Measurements from ENCODE around the gene XCR1.
"Not testable (repeated sequence)": the region's sequence is repeated elsewhere in the genome, so short reads cannot be mapped to it uniquely, and the experiment has no call there.

The XCR1 gene

DNA sequence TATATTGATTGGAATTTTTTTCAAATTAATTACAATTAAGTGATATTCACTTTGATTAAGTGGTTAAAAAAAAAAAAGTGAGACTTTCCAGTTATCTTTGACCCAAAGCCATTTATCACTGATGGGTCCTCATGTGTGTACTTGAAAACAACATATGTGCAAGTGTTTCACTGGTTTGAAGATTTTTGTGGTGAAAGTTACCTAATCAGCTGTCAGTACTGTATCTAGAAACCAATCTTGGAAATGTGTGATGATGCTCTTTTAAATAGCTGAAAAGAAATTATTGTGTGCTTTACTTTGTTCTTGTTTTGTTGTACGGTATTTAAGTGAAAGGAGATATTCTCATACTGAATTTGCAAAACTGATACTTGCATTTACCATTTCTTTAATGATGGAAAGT lies 11.6 kb upstream of the XCR1 start:
- no peak for DNase-seq

DNA sequence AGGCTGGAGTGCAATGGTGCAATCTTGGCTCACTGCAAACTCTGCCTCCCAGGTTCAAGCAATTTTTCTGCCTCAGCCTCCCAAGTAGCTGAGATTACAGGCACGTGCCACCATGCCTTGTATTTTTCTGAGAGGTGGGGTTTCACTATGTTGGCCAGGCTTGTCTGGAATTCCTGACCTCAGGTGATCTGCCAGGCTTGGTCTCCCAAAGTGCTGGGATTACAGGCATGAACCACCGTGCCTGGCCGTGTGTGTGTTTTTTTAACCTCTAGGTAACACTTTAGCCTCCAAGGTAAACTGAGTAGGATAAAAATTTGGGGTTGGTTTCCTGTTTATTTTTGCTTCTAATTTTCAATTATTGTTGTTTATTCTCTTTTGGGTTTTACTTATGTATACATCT lies 10.8 kb upstream of the XCR1 start:
- not testable (repeated sequence) for DNase-seq

DNA sequence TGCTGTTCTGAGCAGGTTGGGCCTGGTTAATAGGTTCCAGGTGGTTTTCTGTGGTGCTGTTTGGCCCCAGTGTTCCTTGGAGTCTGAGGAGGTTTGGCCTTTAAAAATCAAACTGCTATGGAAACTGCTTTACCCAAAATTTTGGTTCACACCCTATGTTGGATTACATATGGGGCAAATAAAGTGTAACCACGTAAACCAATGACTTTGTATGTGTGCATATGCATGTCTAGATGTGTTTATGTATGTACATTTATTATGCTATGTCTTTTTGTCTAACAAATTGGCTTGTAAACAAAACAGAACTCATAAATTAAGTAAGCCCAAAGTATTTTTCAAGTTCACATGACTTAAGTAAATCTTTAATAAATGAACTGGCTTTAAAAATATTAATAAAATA lies 8.9 kb upstream of the XCR1 start:
- no peak for DNase-seq

DNA sequence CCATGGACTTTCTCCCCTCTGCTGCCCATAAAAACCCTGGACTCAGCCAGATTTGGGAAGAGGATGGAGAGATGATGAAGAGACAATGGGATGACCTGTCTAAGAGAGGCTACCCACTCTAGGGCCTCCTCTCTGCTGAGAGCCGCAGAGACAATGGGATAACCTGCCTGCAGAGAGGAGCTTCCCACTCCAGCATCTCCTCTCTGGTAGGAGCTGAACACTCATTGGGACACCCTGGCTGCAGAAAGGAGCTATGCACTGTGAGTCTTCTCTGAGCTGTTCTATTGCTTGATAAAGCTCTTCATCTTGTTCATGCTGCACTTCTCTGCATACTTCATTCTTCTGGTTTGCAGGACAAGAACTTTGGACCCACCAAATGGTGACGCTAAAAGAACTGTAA lies 4.5 kb upstream of the XCR1 start:
- no peak for DNase-seq

GRCh38 chr3:46031269-46031668 lies 4.0 kb upstream of the XCR1 start:
- DNase-seq, result no peak

DNA sequence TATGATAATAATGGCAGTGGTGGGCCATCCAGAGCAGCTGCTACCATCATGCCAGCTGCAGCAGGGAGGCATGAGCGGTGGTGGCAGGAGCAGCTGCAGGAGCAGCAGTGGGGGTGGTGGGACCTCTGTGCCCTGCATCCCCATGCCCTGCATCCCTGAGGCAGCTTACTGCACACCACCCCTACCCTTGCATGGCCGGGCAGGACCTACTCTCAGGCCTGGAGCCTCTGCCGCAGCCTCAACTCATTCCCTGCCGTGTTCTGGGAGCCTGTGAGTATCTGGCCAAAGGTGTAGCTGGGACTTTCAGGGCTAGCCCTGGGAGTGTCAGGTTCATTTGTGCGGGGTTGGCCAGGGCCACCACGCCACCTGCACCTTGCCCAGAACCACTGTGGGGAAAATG lies 3.3 kb upstream of the XCR1 start:
- no peak for DNase-seq

DNA sequence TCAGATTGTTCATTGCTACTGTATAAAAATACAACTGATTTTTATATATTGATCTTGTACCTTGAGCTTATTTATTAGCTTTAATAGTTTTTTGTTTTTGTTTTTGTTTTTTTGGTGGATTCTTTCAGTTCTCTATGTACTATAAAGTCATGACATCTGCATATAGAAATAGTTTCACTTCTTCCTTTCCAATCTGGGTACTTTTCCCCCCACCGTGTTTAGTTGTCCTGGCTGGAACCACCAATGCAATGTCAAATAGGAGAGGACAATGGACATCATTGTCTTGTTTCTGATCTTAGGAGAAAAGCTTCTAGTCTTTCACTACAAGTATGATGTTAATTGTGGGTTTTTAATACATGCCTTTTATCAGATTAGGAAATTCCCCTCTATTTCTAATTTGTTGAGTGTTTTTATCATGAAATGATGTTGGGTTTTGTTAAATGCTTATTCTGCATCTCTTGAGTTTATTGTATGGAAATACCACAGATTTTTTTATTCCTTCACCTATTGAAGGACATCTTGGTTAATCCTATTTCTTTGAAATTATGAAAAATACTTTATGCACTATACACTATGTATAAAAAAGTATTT lies 2.8 kb upstream of the XCR1 start:
- no peak for DNase-seq

DNA sequence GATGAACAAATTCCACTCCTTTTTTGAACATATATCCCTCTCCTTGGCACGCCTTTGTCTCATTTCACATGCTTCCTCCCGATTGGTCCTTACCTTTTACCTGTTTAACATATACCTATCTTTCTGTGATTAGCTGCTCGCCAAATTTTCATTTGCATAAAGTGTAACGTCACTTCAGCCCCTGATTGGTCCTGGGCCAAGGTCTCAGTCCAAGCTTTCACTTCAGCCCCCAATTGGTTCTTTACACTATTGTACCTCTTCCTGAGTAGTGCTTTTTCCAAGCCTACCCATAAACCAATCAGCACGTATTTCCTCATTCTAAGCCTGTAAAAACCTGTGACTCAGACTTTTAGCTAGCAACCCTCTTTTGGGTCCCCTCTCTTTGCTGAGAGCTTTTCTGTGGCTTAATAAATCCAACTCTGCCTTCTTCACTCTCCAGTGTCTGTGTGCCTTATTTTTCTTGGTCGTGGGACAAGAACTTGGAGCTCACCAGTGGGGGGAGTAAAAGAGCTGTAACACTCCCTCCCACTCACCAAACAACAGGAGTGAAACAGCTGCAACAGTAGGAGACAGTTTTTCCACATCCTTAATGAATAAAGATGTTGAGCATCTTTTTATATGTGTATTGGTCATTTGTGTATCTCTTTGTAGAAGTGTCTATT lies 584 bp upstream of the XCR1 start:
- no peak for DNase-seq

- DNase-seq, result no peak
These were observed 2.1 kb downstream of the XCR1 start for GRCh38 chr3:46025139-46025538.

GRCh38 chr3:46024131-46024530 lies 3.2 kb downstream of the XCR1 start:
- DNase-seq, result no peak

DNA sequence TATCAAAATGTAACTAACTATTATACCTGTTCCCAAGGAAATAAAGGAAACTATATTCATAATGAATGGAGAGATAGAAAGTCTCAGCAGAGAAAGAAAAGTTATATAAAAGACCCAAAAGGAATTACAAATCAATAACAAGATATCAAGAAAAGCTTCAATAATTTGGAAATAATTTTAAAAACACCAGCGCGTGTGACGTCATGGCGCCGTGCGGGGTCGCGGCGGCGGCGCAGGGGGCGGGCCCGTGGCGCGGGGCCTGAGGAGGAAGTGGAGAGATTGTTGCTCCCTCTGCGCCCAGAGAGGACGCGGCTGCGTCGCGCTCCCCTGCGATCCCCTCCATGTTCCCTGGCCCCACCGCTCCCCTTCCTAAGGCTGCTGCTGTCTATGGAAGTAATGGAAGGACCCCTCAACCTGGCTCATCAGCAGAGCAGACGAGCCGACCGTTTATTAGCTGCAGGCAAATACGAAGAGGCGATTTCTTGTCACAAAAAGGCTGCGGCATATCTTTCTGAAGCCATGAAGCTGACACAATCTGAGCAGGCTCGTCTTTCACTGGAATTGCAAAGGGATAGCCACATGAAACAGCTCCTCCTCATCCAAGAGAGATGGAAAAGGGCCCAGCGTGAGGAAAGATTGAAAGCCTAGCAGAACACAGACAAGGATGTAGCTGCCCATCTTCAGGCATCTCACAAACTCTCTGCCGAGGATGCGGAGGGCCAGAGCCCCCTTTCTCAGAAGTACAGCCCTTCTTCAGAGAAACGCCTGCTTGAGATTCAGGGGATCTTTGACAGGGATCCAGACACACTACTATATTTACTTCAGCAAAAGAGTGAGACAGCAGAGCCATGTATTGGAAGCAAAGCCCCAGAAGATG lies 4.1 kb downstream of the XCR1 start:
- no peak for DNase-seq

DNA sequence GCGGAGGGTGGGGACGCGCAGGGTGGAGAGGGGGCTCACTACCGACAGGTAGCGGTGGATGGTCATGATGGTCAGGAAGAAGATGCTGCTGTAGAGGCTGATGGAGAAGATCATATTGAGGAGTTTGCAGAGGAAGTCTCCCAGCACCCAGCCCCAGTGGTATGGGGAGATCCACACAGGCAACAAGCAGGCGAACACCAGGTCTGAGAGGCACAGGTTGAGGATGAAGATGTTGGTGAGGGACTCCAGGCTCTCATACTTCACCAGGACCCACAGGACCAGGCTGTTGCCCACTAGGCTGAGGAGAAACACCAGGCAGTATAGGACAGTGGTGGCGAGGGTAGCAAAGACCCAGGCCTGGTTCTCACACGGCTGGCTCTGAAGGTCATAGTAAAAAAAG lies 5.8 kb downstream of the XCR1 start:
- no peak for DNase-seq

- DNase-seq, result no peak
These were observed 6.3 kb downstream of the XCR1 start for GRCh38 chr3:46020766-46021510.

DNA sequence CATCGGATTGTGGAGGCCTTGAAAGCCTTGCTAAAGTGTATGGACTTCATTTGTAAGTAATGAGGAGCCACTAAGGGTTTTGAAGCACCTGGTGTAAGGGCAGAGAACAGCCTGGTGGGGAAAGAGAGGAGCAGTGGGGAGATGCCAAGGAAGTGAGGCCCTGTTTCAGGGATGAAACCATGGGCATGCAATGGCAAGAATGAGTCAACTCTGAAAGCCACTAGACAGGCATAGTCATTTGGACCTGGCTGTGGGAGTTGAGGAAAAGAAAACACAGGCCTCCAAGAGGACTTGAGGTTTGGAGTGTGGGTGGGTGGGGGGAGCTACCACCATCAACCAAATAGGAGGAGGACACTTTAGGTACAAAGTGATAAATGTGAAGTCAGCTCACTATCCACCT lies 7.6 kb downstream of the XCR1 start:
- no peak for DNase-seq

GRCh38 chr3:46017720-46018119 lies 9.6 kb downstream of the XCR1 start:
- DNase-seq, result no peak

GRCh38 chr3:46013316-46014094 lies 13.8 kb downstream of the XCR1 start:
- no peak for DNase-seq

GRCh38 chr3:46012246-46012645 lies 15.0 kb downstream of the XCR1 start:
- DNase-seq, result no peak

GRCh38 chr3:46010519-46011113 lies 16.7 kb downstream of the XCR1 start:
- no peak for DNase-seq

DNA sequence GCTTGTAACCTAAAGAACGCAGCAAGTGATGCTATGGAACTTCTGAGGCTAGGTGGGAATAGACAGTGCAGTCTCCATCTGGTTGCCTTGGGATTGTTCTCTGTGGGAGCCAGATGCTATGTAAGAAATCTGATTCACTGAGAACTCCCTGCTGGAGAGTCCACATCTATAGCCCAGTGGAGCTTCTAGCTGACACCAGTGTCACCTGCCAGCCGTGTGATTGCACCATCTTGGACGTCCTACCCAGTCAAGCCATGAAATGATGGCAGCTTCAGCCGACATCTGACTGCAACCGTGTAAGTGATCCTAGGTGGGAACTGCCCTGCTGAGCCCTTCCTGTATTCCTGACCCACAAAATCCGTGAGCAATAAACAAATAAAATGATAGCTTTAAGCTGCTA lies 19.2 kb downstream of the XCR1 start:
- DNase-seq, result no peak

- DNase-seq, result no peak
These were observed 20.0 kb downstream of the XCR1 start for GRCh38 chr3:46007280-46007679.

DNA sequence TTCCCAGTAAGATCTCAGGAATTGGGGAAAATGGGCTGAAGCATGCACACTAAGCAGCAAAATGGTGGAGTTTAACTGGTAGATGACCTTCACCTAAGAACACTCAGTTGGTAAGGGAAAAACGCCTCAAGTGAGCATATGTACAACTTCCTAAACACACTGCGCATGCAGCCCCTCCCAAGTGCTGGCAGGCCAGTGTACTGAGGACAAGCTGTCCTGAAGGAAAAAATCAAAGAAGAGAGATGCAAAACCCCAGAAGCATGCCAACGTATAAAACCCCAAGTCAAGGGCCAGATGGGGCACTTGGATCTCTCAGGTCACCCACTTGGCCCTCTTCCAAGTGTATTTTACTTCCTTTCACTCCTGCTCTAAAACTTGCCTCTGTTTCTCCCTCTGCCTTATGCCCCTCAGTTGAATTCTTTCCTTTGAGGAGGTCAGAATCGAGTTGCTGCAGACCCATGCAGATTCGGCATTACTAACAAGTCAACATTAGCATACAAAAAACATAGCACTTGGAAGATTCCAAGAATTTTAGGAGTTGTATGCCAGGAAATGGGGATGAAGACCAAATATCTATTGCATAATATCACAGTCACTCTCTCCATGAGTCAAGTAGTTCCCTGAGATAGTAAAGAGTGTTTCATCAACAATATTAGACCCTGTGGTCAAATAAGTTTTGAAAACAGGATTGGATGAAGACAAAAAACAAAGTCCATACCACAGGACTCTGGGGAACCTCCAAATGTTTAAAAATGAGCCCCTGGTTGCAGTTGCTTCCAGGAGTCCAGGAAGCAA lies 20.8 kb downstream of the XCR1 start:
- DNase-seq, result no peak
